RWPE2 (cell line): ENCODE data around the gene CBR3.

Experiments used
- ATAC-seq: fragments of 200-7000 bp; cut with Tn5 transposase; 3 replicates; pipeline ENCODE4 v1.9.1; 2021; ENCODE audit warnings: low read depth
- DNase-seq: peaks from one replicate; pipeline ENCODE4 v3.0.0-alpha.2; 2020; ENCODE audit warnings: low spot score
- H3K27ac ChIP-seq: fragments of 450-650 bp; 2 replicates; pipeline ENCODE4 v1.5.1; 2017; ENCODE audit warnings: mild to moderate bottlenecking; ENCODE audit not compliant: poor library complexity, severe bottlenecking
- H3K27me3 ChIP-seq: fragments of 250-450 bp; sonication (Bioruptor Pico); 2 replicates; pipeline ENCODE4 v1.5.1; 2021; ENCODE audit warnings: mild to moderate bottlenecking, moderate library complexity; ENCODE audit not compliant: insufficient read depth, poor library complexity, severe bottlenecking
- H3K36me3 ChIP-seq: fragments of 250-450 bp; sonication (Bioruptor Pico); 2 replicates; pipeline ENCODE4 v1.5.1; 2020; ENCODE audit warnings: low read depth, mild to moderate bottlenecking, moderate library complexity
- H3K4me1 ChIP-seq: fragments of 250-450 bp; sonication (Bioruptor Pico); 2 replicates; pipeline ENCODE4 v1.5.1; 2021; ENCODE audit warnings: mild to moderate bottlenecking, moderate library complexity; ENCODE audit not compliant: insufficient read depth, poor library complexity, severe bottlenecking
- H3K4me3 ChIP-seq: fragments of 250-450 bp; sonication (Bioruptor Pico); 2 replicates; pipeline ENCODE4 v1.5.1; 2021; ENCODE audit warnings: mild to moderate bottlenecking, moderate library complexity; ENCODE audit not compliant: severe bottlenecking
- H3K9me3 ChIP-seq: fragments of 250-450 bp; sonication (Bioruptor Pico); 2 replicates; pipeline ENCODE4 v1.5.1; 2021; ENCODE audit warnings: mild to moderate bottlenecking, moderate library complexity; ENCODE audit not compliant: severe bottlenecking
- CTCF ChIP-seq: fragments of 450-650 bp; IDR thresholded peaks from one replicate; pipeline ENCODE4 v1.5.1; 2017; ENCODE audit warnings: mild to moderate bottlenecking, moderate library complexity; ENCODE audit not compliant: poor library complexity, severe bottlenecking

CBR3 gene

DNA sequence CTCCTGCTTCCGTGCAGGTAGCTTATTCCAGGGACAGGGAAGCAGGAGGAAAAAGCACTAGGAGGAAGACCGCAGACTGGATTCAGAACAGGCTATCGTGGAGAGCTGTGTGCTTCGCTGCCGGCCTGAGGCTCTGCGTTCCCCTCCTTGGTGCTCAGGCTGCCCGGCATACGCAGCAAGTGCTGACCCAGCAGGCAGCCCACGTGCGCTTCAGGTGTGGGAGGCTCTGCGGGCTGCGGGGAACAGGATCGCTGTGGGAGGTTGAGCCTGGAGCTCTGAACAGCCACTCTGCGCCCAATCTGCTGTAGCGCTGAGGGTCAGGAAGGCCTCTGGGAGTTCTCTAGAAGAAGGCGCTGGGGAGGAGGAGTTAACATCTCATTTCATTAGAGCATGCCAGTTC lies 49.7 kb downstream of the CBR3 start:
- Histone ChIP-seq H3K27ac (no peak overlapping the region), H3K4me1 (no peaks in the 10 kb centered on the region), H3K9me3 (no peaks in the 10 kb centered on the region), H3K4me3 (no peak overlapping the region), H3K27me3 (no peaks in the 10 kb centered on the region), H3K36me3 (no peaks in the 10 kb centered on the region)
- DNase-seq (no peak), ATAC-seq (no peak)
- no peak for TF ChIP-seq CTCF

- no peaks in the 10 kb centered on the region for H3K9me3 ChIP-seq
- H3K4me1 ChIP-seq, result no peaks in the 10 kb centered on the region
- no peak overlapping the region for H3K27ac ChIP-seq
- ATAC-seq (no peak), DNase-seq (no peak)
- no peak for TF ChIP-seq CTCF
- no peaks in the 10 kb centered on the region for H3K36me3 ChIP-seq
- no peaks in the 10 kb centered on the region for H3K27me3 ChIP-seq
- H3K4me3 ChIP-seq, result no peak overlapping the region
Observed at GRCh38 chr21:36185523-36185922, 50.6 kb downstream of the CBR3 start.

DNA sequence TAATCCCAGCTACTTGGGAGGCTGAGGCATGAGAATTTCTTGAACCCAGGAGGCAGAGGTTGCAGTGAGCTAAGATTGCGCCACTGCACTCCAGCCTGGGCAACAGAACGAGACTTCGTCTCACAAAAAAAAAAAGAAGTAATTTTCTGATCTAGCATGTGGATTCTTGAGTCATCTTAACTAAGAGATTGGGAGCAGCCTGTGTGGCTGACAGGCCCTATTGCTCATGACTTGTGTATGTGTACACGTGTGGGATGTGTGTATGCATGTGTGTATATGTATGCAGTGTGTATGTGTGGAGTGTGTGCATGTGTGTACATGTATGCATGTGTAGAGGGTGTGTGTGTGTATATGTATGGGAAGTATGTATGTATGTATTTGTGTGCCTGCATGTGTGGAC lies 51.2 kb downstream of the CBR3 start:
- Histone ChIP-seq H3K27me3 (no peaks in the 10 kb centered on the region), H3K9me3 (no peaks in the 10 kb centered on the region), H3K4me3 (no peak overlapping the region), H3K27ac (no peak overlapping the region), H3K4me1 (no peaks in the 10 kb centered on the region), H3K36me3 (no peaks in the 10 kb centered on the region)
- TF ChIP-seq CTCF, result no peak
- ATAC-seq, result no peak
- no peak for DNase-seq

DNA sequence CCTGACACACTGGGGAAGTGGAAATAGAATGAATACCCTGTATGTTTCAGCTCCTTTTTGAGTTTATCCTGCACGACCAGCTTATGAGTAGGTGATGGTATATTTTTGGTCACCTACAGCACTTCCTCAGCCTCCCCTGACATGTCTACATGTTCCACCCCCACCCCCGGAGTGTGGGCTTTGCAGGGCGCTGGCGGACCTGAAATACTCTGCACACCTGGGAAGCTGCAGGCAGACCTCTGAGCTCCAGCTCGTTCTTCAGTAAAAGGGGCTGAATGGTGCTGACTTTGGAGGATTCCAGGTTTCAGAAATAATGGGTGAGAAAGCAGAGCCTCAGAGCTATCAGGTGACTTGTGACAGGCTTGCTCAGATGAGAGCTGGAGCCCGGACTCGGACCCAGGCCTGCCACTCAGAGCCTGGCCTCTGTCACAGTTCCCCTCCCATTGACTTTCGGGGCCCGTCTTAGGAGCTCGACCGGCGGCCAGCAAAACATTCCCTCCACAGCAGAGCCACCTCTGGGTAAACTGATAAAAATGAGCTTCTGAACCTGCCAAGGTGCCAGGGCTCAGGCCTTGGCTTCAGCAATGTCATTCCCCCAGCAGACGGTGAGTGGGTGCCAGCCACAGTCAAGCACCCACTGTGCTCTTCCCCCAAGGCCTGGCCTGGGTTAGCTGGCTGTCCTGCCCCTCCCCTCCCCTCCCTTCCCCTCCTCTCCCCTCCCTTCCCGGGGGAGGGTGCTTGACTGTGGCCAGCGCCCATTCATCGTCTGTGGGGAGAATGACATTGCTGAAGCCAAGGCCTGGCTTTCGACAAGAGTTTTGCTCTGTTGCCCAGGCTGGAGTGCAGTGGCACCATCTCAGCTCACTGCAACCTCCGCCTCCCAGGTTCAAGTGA lies 51.9 kb downstream of the CBR3 start:
- H3K27me3 ChIP-seq, result no peaks in the 10 kb centered on the region
- no peaks in the 10 kb centered on the region for H3K4me1 ChIP-seq
- DNase-seq, result no peak
- TF ChIP-seq CTCF, result no peak
- H3K27ac ChIP-seq, result no peak overlapping the region
- H3K4me3 ChIP-seq, result no peak overlapping the region
- H3K9me3 ChIP-seq, result no peaks in the 10 kb centered on the region
- no peak for ATAC-seq
- no peaks in the 10 kb centered on the region for H3K36me3 ChIP-seq

GRCh38 chr21:36188081-36188681 lies 53.3 kb downstream of the CBR3 start:
- ATAC-seq, result peak; percentile 48
- DNase-seq, result no peak
- no peak overlapping the region for H3K4me3 ChIP-seq

More at GRCh38 chr21:36188081-36188681, 53.3 kb downstream of the CBR3 start:
- Histone ChIP-seq H3K27me3 (no peaks in the 10 kb centered on the region), H3K9me3 (no peaks in the 10 kb centered on the region), H3K36me3 (no peaks in the 10 kb centered on the region), H3K27ac (no peak overlapping the region), H3K4me1 (no peaks in the 10 kb centered on the region)
- no peak for TF ChIP-seq CTCF
